ENCODE measurements around the gene GBF1. TPM values are rescaled to one million over a fixed set of nuclear protein-coding genes. Genes with fewer than 3 reads are reported as not detected.

GBF1 gene
- total and polyA plus RNA-seq, 10 of the 15 experiments (the other 5 are each of a cell fraction or from before 2014, with no cell fraction given), result 0.82 to 42.0 (median 21.8) TPM

GRCh38 chr10:102220612-102221011 lies 24.7 kb upstream of the GBF1 start (continued):
- TF ChIP-seq ZBTB4 (CRISPR knock-in tag; IDR thresholded peaks at IDR 0.05) (no peak), SUZ12 (IDR thresholded peaks at IDR 0.05; ENCODE audit: unreplicated experiment) (no peak), EZH2 (IDR thresholded peaks at IDR 0.05; ENCODE audit: borderline replicate concordance, control insufficient read depth, low read depth, low read length) (no peak), WRNIP1 (IDR thresholded peaks at IDR 0.05; ENCODE audit: borderline replicate concordance, low read depth, low read length) (no peak)

- Histone ChIP-seq H2AFZ (ENCODE audit: control insufficient read depth, low read depth, low read length) (no peak overlapping the region), H3K4me2 (ENCODE audit: control insufficient read depth, insufficient read depth) (no peak overlapping the region), H3K27me3 (replicated peaks in 1 of 2; ENCODE audit: control insufficient read depth in 2 of 2, insufficient read depth in 2 of 2, low read length in 1 of 2) (peaks cover 0 to 2% of the 10 kb centered on the region in 2 experiments; a peak in 1 of 4 replicates), H3K9ac (ENCODE audit: control insufficient read depth, insufficient read depth, low read length) (no peak overlapping the region), H3K27ac (ENCODE audit: control insufficient read depth, insufficient read depth) (no peak overlapping the region), H3K36me3 (ENCODE audit: control insufficient read depth in 2 of 2, insufficient read depth in 2 of 2, low read length in 1 of 2) (no peaks in the 10 kb centered on the region), H3K4me1 (ENCODE audit: control insufficient read depth, insufficient read depth, low read length) (peaks cover 4% of the 10 kb centered on the region), H3K9me3 (replicated peaks; ENCODE audit: control insufficient read depth, insufficient read depth, low read length) (no peaks in the 10 kb centered on the region), H4K20me1 (ENCODE audit: control insufficient read depth, insufficient read depth) (no peaks in the 10 kb centered on the region), H3K79me2 (ENCODE audit: control insufficient read depth, insufficient read depth, low read length) (no peaks in the 10 kb centered on the region), H3K4me3 (no peak overlapping the region)
- CTCF ChIA-PET, result interaction anchor here (0.5 to 4.9 kb wide), 4 partner anchors 8 to 129 kb away, joined by 5 to 51 read pairs (median 13); no protein-coding TSS in a partner anchor
- DNase-seq (ENCODE audit: low read depth, low spot score) (no peak), ATAC-seq (no peak), FAIRE-seq (no peak)
- no peak for TF ChIP-seq ZNF207 (IDR thresholded peaks at IDR 0.05; ENCODE audit: borderline replicate concordance)
- TF ChIP-seq LARP7 (IDR thresholded peaks at IDR 0.05), result no peak
- TF ChIP-seq KAT2A (conservative IDR thresholded peaks at IDR 0.05; ENCODE audit: control insufficient read depth, low read depth, low read length), result no peak
- no peak for TF ChIP-seq GATAD2B (conservative IDR thresholded peaks at IDR 0.05; ENCODE audit: low read depth)
- TF ChIP-seq MXI1 (IDR thresholded peaks at IDR 0.05; ENCODE audit: low read depth, low read length), result no peak
- no peak for TF ChIP-seq SUPT20H (IDR thresholded peaks at IDR 0.05; ENCODE audit: borderline replicate concordance, control insufficient read depth, low read depth, low read length)
- TF ChIP-seq EZH2 (IDR thresholded peaks at IDR 0.05; ENCODE audit: borderline replicate concordance, control insufficient read depth, low read depth, low read length), result no peak
- TF ChIP-seq NR2F1 (conservative IDR thresholded peaks at IDR 0.05), result no peak
- no peak for TF ChIP-seq HDGF (IDR thresholded peaks at IDR 0.05)
- TF ChIP-seq PKNOX1 (IDR thresholded peaks at IDR 0.05), result no peak
- intact Hi-C loops (cut with micrococcal nuclease; ENCODE audit: unreplicated experiment), result no loop called here
- RAD21 ChIA-PET (ENCODE audit: unreplicated experiment), result interaction anchor here (1.1 kb wide), 1 partner anchor 53 kb away, joined by 3 read pairs; no protein-coding TSS in a partner anchor
- POLR2A ChIA-PET, result no interaction called here
- WGBS (ENCODE audit: insufficient coverage, insufficient replicate concordance, low lambda C conversion rate, missing lambda C conversion rate), result 66% methylated on average over 5 of the region's 5 CpGs
- no TSS peak for BruUV-seq (replicated peaks)
- in situ Hi-C loops (cut with MboI), result no loop called here
- SMC1A ChIA-PET (ENCODE audit: uncharacterized antibody, unreplicated experiment), result interaction anchor here (1.0 kb wide), 1 partner anchor 256 kb away, joined by 3 read pairs; no protein-coding TSS in a partner anchor
Observed at GRCh38 chr10:102222797-102223196, 22.5 kb upstream of the GBF1 start.

Measured in GM12878 (cell line).